AG04449 (cell line): Measurements from ENCODE around the gene BACH2.
A peak's percentile ranks its signal among the peaks of the same experiment; 100 is the strongest.
"Not testable (repeated sequence)": the region's sequence is repeated elsewhere in the genome, so short reads cannot be mapped to it uniquely, and the experiment has no call there.

Experiments used
- CTCF ChIA-PET: fragments of 350-600 bp; formaldehyde crosslinking; extraction: SDS; loops from one replicate; lab custom pipeline; 2021; ENCODE audit warnings: antibody characterized with exemption; lab: Yijun Ruan, JAX
- POLR2A ChIA-PET: fragments of 400-600, 350-600 bp; formaldehyde crosslinking; extraction: SDS; loops from one replicate; lab custom pipeline; 2020; ENCODE audit warnings: antibody characterized with exemption, inconsistent platforms; lab: Yijun Ruan, JAX
- DNase-seq: peaks from one replicate; pipeline ENCODE4 v3.0.0-alpha.2; 2010; ENCODE audit warnings: low read depth, low spot score
- H3K4me3 ChIP-seq: 2 replicates; pipeline ENCODE4 v1.5.1; 2011; ENCODE audit warnings: low read depth, mild to moderate bottlenecking, control low read depth, low read length
- CTCF ChIP-seq: IDR thresholded peaks from one replicate; pipeline ENCODE4 v1.5.1; 2011; ENCODE audit warnings: mild to moderate bottlenecking, moderate library complexity, low read length, control low read depth, inconsistent platforms; ENCODE audit not compliant: insufficient read depth; ENCODE audit errors: missing control alignments

Gene BACH2

GRCh38 chr6:89895276-89895874 lies 401.3 kb downstream of the BACH2 start:
- CTCF ChIA-PET = no interaction called here
- no peak overlapping the region for H3K4me3 ChIP-seq
- no peak for TF ChIP-seq CTCF
- peak; percentile 1 for DNase-seq
- POLR2A ChIA-PET = no interaction called here

GRCh38 chr6:89894169-89894568 lies 402.5 kb downstream of the BACH2 start, which contains the start of gene GJA10:
Gene GJA10 (plus strand): TSS chr6:89894469. CDS start chr6:89894469, 0 bp downstream.
- no peak for DNase-seq
- CTCF ChIA-PET = no interaction called here
- no peak for TF ChIP-seq CTCF
- no peak within 1 kb of the TSS for H3K4me3 ChIP-seq
- POLR2A ChIA-PET = no interaction called here

- CTCF ChIA-PET, DNase-seq, H3K4me3 ChIP-seq, POLR2A ChIA-PET: not testable (repeated sequence)
Observed at GRCh38 chr6:89892577-89892976, 404.1 kb downstream of the BACH2 start.

GRCh38 chr6:89890845-89891528 lies 405.7 kb downstream of the BACH2 start:
- DNase-seq, H3K4me3 ChIP-seq, CTCF ChIA-PET: not testable (repeated sequence)
- POLR2A ChIA-PET = interaction anchor here (0.6 kb wide), 1 partner anchor 36 kb away, joined by 3 read pairs; no protein-coding TSS in a partner anchor

- ChIA-PET CTCF (no interaction called here), POLR2A (no interaction called here)
- no peak for DNase-seq
- no peak for TF ChIP-seq CTCF
- H3K4me3 ChIP-seq = no peak overlapping the region
Observed at GRCh38 chr6:89888871-89889270, 407.8 kb downstream of the BACH2 start.

GRCh38 chr6:89888138-89888514 lies 408.5 kb downstream of the BACH2 start:
- POLR2A ChIA-PET = no interaction called here
- TF ChIP-seq CTCF = no peak
- no peak for DNase-seq
- CTCF ChIA-PET = no interaction called here
- H3K4me3 ChIP-seq = no peak overlapping the region

GRCh38 chr6:89887452-89888137 lies 409.0 kb downstream of the BACH2 start:
- no peak overlapping the region for H3K4me3 ChIP-seq
- CTCF ChIA-PET = no interaction called here
- DNase-seq = no peak
- TF ChIP-seq CTCF = no peak
- POLR2A ChIA-PET = no interaction called here
